ENCODE results near the gene MRPL38.

Gene MRPL38

GRCh38 chr17:75908201-75908600 lies 3.5 kb upstream of the MRPL38 start:
- H3K27me3 ChIP-seq (ENCODE audit: control insufficient read depth, insufficient read depth, low read length), result no peaks in the 10 kb centered on the region
- no peaks in the 10 kb centered on the region; the same call in 1 of the 2 replicates for H3K36me3 ChIP-seq (ENCODE audit: control insufficient read depth, insufficient read depth, low read length)
- H3K27ac ChIP-seq (ENCODE audit: low read length), result no peak overlapping the region
- H3K4me3 ChIP-seq (ENCODE audit: low read length), result no peak overlapping the region
- H3K9me3 ChIP-seq (ENCODE audit: control insufficient read depth, insufficient read depth, low read length), result no peaks in the 10 kb centered on the region
- no peak for DNase-seq (ENCODE audit: low read depth, low spot score)
- WGBS (ENCODE audit: insufficient coverage, insufficient read length), result no CpG with 5 or more reads among the region's 6 CpGs
- H3K4me1 ChIP-seq (ENCODE audit: control insufficient read depth, insufficient read depth, low read length), result no peaks in the 10 kb centered on the region

- DNase-seq (ENCODE audit: low read depth, low spot score), result no peak
- H3K9me3 ChIP-seq (ENCODE audit: control insufficient read depth, insufficient read depth, low read length), result no peaks in the 10 kb centered on the region
- H3K4me1 ChIP-seq (ENCODE audit: control insufficient read depth, insufficient read depth, low read length), result no peaks in the 10 kb centered on the region
- H3K27ac ChIP-seq (ENCODE audit: low read length), result no peak overlapping the region
- no CpG with 5 or more reads among the region's 10 CpGs for WGBS (ENCODE audit: insufficient coverage, insufficient read length)
- peaks cover 7% of the 10 kb centered on the region for H3K36me3 ChIP-seq (ENCODE audit: control insufficient read depth, insufficient read depth, low read length)
- H3K4me3 ChIP-seq (ENCODE audit: low read length), result no peak overlapping the region
- no peaks in the 10 kb centered on the region for H3K27me3 ChIP-seq (ENCODE audit: control insufficient read depth, insufficient read depth, low read length)
Measured at GRCh38 chr17:75906143-75906884, 1.6 kb upstream of the MRPL38 start.

GRCh38 chr17:75902406-75902805 lies 2.3 kb downstream of the MRPL38 start:
- Histone ChIP-seq H3K27me3 (ENCODE audit: control insufficient read depth, insufficient read depth, low read length) (no peaks in the 10 kb centered on the region), H3K27ac (ENCODE audit: low read length) (no peak overlapping the region), H3K4me3 (ENCODE audit: low read length) (no peak overlapping the region), H3K9me3 (ENCODE audit: control insufficient read depth, insufficient read depth, low read length) (no peaks in the 10 kb centered on the region), H3K4me1 (ENCODE audit: control insufficient read depth, insufficient read depth, low read length) (no peaks in the 10 kb centered on the region), H3K36me3 (ENCODE audit: control insufficient read depth, insufficient read depth, low read length) (peaks cover 30% of the 10 kb centered on the region)
- no peak for DNase-seq (ENCODE audit: low read depth, low spot score)
- WGBS (ENCODE audit: insufficient coverage, insufficient read length), result no CpG with 5 or more reads among the region's 6 CpGs

- no peak overlapping the region for H3K27ac ChIP-seq (ENCODE audit: low read length)
- no peak overlapping the region for H3K4me3 ChIP-seq (ENCODE audit: low read length)
- peaks cover 30% of the 10 kb centered on the region for H3K36me3 ChIP-seq (ENCODE audit: control insufficient read depth, insufficient read depth, low read length)
- no peak for DNase-seq (ENCODE audit: low read depth, low spot score)
- H3K27me3 ChIP-seq (ENCODE audit: control insufficient read depth, insufficient read depth, low read length), result no peaks in the 10 kb centered on the region
- WGBS (ENCODE audit: insufficient coverage, insufficient read length), result no CpG with 5 or more reads among the region's 18 CpGs
- H3K9me3 ChIP-seq (ENCODE audit: control insufficient read depth, insufficient read depth, low read length), result no peaks in the 10 kb centered on the region
- no peaks in the 10 kb centered on the region for H3K4me1 ChIP-seq (ENCODE audit: control insufficient read depth, insufficient read depth, low read length)
Measured at GRCh38 chr17:75901727-75902126, 3.0 kb downstream of the MRPL38 start.

GRCh38 chr17:75900691-75901533 lies 3.8 kb downstream of the MRPL38 start:
- no peaks in the 10 kb centered on the region for H3K4me1 ChIP-seq (ENCODE audit: control insufficient read depth, insufficient read depth, low read length)
- H3K27me3 ChIP-seq (ENCODE audit: control insufficient read depth, insufficient read depth, low read length), result no peaks in the 10 kb centered on the region
- H3K36me3 ChIP-seq (ENCODE audit: control insufficient read depth, insufficient read depth, low read length), result peaks cover 30% of the 10 kb centered on the region

GRCh38 chr17:75899767-75900468 lies 4.8 kb downstream of the MRPL38 start:
- WGBS (ENCODE audit: insufficient coverage, insufficient read length), result no CpG with 5 or more reads among the region's 23 CpGs
- Histone ChIP-seq H3K9me3 (ENCODE audit: control insufficient read depth, insufficient read depth, low read length) (no peaks in the 10 kb centered on the region), H3K27me3 (ENCODE audit: control insufficient read depth, insufficient read depth, low read length) (no peaks in the 10 kb centered on the region), H3K4me1 (ENCODE audit: control insufficient read depth, insufficient read depth, low read length) (peaks cover 7% of the 10 kb centered on the region), H3K36me3 (ENCODE audit: control insufficient read depth, insufficient read depth, low read length) (peaks cover 30% of the 10 kb centered on the region), H3K4me3 (ENCODE audit: low read length) (no peak overlapping the region), H3K27ac (ENCODE audit: low read length) (no peak overlapping the region)
- no peak for DNase-seq (ENCODE audit: low read depth, low spot score)

More at GRCh38 chr17:75900691-75901533, 3.8 kb downstream of the MRPL38 start:
- WGBS (ENCODE audit: insufficient coverage, insufficient read length), result no CpG with 5 or more reads among the region's 13 CpGs
- Histone ChIP-seq H3K9me3 (ENCODE audit: control insufficient read depth, insufficient read depth, low read length) (no peaks in the 10 kb centered on the region), H3K27ac (ENCODE audit: low read length) (no peak overlapping the region), H3K4me3 (ENCODE audit: low read length) (no peak overlapping the region)
- no peak for DNase-seq (ENCODE audit: low read depth, low spot score)

- no CpG with 5 or more reads among the region's 13 CpGs for WGBS (ENCODE audit: insufficient coverage, insufficient read length)
- peaks cover 30% of the 10 kb centered on the region for H3K36me3 ChIP-seq (ENCODE audit: control insufficient read depth, insufficient read depth, low read length)
- H3K27ac ChIP-seq (ENCODE audit: low read length), result no peak overlapping the region
- H3K9me3 ChIP-seq (ENCODE audit: control insufficient read depth, insufficient read depth, low read length), result no peaks in the 10 kb centered on the region
- H3K4me1 ChIP-seq (ENCODE audit: control insufficient read depth, insufficient read depth, low read length), result peaks cover 10% of the 10 kb centered on the region
- no peak overlapping the region for H3K4me3 ChIP-seq (ENCODE audit: low read length)
- no peaks in the 10 kb centered on the region for H3K27me3 ChIP-seq (ENCODE audit: control insufficient read depth, insufficient read depth, low read length)
- DNase-seq (ENCODE audit: low read depth, low spot score), result no peak
Measured at GRCh38 chr17:75899353-75899752, 5.3 kb downstream of the MRPL38 start.

GRCh38 chr17:75898791-75899190 lies 5.9 kb downstream of the MRPL38 start:
- H3K27ac ChIP-seq (ENCODE audit: low read length), result no peak overlapping the region
- no peak for DNase-seq (ENCODE audit: low read depth, low spot score)
- H3K9me3 ChIP-seq (ENCODE audit: control insufficient read depth, insufficient read depth, low read length), result no peaks in the 10 kb centered on the region
- no CpG with 5 or more reads among the region's 16 CpGs for WGBS (ENCODE audit: insufficient coverage, insufficient read length)
- H3K4me3 ChIP-seq (ENCODE audit: low read length), result no peak overlapping the region
- no peaks in the 10 kb centered on the region for H3K27me3 ChIP-seq (ENCODE audit: control insufficient read depth, insufficient read depth, low read length)
- H3K4me1 ChIP-seq (ENCODE audit: control insufficient read depth, insufficient read depth, low read length), result peaks cover 13% of the 10 kb centered on the region
- H3K36me3 ChIP-seq (ENCODE audit: control insufficient read depth, insufficient read depth, low read length), result peaks cover 30% of the 10 kb centered on the region

GRCh38 chr17:75898065-75898464 lies 6.6 kb downstream of the MRPL38 start:
- H3K27me3 ChIP-seq (ENCODE audit: control insufficient read depth, insufficient read depth, low read length), result no peaks in the 10 kb centered on the region
- peaks cover 30% of the 10 kb centered on the region for H3K36me3 ChIP-seq (ENCODE audit: control insufficient read depth, insufficient read depth, low read length)
- H3K27ac ChIP-seq (ENCODE audit: low read length), result no peak overlapping the region
- WGBS (ENCODE audit: insufficient coverage, insufficient read length), result no CpG with 5 or more reads among the region's 8 CpGs
- H3K9me3 ChIP-seq (ENCODE audit: control insufficient read depth, insufficient read depth, low read length), result no peaks in the 10 kb centered on the region
- H3K4me3 ChIP-seq (ENCODE audit: low read length), result no peak overlapping the region
- DNase-seq (ENCODE audit: low read depth, low spot score), result no peak
- H3K4me1 ChIP-seq (ENCODE audit: control insufficient read depth, insufficient read depth, low read length), result peaks cover 13% of the 10 kb centered on the region
